Neural progenitor cell (in vitro differentiated cells): ENCODE data around the gene FARS2.

ENCODE experiments used
- CTCF ChIP-seq: fragments of 200-600 bp; sonication (generic); IDR thresholded peaks from 2 replicates; pipeline ENCODE4 v1.5.1; 2017; ENCODE audit warnings: antibody characterized with exemption, mild to moderate bottlenecking
- EZH2 ChIP-seq: fragments of 200-600 bp; sonication (generic); IDR thresholded peaks from 2 replicates; pipeline ENCODE4 v1.6.1; 2017; ENCODE audit warnings: antibody characterized with exemption, mild to moderate bottlenecking, moderate library complexity
- EZH2phosphoT487 ChIP-seq: fragments of 200-600 bp; sonication (generic); IDR thresholded peaks from 2 replicates; pipeline ENCODE4 v1.6.1; 2017; ENCODE audit warnings: antibody characterized with exemption

GRCh38 chr6:5235830-5236229 is 25.5 kb upstream of the FARS2 start:
- TF ChIP-seq EZH2, result no peak
- no peak for TF ChIP-seq CTCF
- TF ChIP-seq EZH2phosphoT487, result no peak
